Measurements from ENCODE around the gene EIF4B. TPM values are rescaled to one million over a fixed set of nuclear protein-coding genes. Genes with fewer than 3 reads are reported as not detected.

EIF4B gene
- polyA plus RNA-seq, 1 donor (not counting 4 experiments of a cell fraction or from before 2014, with no cell fraction given), result 422 TPM

- H3K27ac ChIP-seq (ENCODE audit: control insufficient read depth, insufficient read depth, low read length), result no peak overlapping the region
- H3K36me3 ChIP-seq (ENCODE audit: control insufficient read depth in 2 of 2, extremely low read depth in 1 of 2, insufficient read depth in 2 of 2, low read length in 2 of 2), result peaks cover 11 to 12% of the 10 kb centered on the region in 2 experiments
These were observed 54.5 kb downstream of the EIF4B start for GRCh38 chr12:53060721-53061276.

DNA sequence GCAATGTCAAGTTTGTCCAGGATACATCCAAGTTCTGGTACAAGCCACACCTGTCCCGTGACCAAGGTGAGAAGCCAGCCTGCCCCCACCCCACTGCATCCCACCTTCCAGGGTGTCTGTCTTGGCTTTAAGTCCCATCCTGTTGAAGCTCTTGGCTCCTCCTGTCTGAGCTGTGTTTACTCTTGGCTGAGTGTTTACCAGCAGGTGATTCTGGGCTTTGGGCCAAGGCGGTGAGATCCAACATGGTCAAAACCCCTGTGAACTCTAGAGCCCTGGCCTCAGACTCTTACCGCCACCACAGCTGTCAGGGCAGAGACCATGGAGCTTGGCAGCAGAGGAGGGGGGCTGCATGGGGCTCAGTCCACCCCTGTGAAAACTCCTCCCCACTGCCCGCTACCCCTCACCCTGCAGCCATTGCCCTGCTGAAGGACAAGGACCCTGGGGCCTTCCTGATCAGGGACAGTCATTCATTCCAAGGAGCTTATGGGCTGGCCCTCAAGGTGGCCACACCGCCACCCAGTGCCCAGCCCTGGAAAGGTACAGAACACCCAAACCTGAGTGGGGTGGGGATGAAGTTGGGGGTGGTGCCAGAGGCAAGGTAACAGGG, 55.3 kb downstream of the EIF4B start:
- Histone ChIP-seq H3K36me3 (ENCODE audit: control insufficient read depth in 2 of 2, extremely low read depth in 1 of 2, insufficient read depth in 2 of 2, low read length in 2 of 2) (peaks cover 16% of the 10 kb centered on the region in 2 experiments), H3K9ac (ENCODE audit: control insufficient read depth, extremely low read depth, insufficient read depth, low read length) (no peak overlapping the region), H3K4me1 (ENCODE audit: control insufficient read depth, extremely low read depth, insufficient read depth, low read length) (peaks cover 6% of the 10 kb centered on the region), H3K4me2 (ENCODE audit: control insufficient read depth, extremely low read depth, insufficient read depth, low read depth, low read length) (no peak overlapping the region), H3K4me3 (ENCODE audit: control insufficient read depth in 2 of 3, extremely low read depth in 1 of 3, insufficient read depth in 2 of 3, low read depth in 1 of 3, low read length in 3 of 3) (no peak overlapping the region), H3K27ac (ENCODE audit: control insufficient read depth, insufficient read depth, low read length) (no peak overlapping the region), H2AFZ (ENCODE audit: control insufficient read depth, low read length) (no peak overlapping the region), H3K79me2 (ENCODE audit: control insufficient read depth, insufficient read depth, low read length) (no peaks in the 10 kb centered on the region), H3K9me3 (ENCODE audit: control insufficient read depth, low read depth, low read length) (no peaks in the 10 kb centered on the region), H4K20me1 (ENCODE audit: control insufficient read depth, extremely low read depth, insufficient read depth, low read length) (peaks cover 5% of the 10 kb centered on the region), H3K9me1 (ENCODE audit: control insufficient read depth, extremely low read depth, insufficient read depth, low read length) (no peaks in the 10 kb centered on the region), H3K27me3 (ENCODE audit: control insufficient read depth, extremely low read depth, insufficient read depth, low read length) (no peaks in the 10 kb centered on the region)
- dilution Hi-C loops (cut with MboI; ENCODE audit: extremely low pct_ligation_motif_present, low sequenced_read_pairs), result no loop called here
- DNase-seq (ENCODE audit: low read depth, low spot score) (no peak), FAIRE-seq (no peak)
- TF ChIP-seq, protein P1, sequence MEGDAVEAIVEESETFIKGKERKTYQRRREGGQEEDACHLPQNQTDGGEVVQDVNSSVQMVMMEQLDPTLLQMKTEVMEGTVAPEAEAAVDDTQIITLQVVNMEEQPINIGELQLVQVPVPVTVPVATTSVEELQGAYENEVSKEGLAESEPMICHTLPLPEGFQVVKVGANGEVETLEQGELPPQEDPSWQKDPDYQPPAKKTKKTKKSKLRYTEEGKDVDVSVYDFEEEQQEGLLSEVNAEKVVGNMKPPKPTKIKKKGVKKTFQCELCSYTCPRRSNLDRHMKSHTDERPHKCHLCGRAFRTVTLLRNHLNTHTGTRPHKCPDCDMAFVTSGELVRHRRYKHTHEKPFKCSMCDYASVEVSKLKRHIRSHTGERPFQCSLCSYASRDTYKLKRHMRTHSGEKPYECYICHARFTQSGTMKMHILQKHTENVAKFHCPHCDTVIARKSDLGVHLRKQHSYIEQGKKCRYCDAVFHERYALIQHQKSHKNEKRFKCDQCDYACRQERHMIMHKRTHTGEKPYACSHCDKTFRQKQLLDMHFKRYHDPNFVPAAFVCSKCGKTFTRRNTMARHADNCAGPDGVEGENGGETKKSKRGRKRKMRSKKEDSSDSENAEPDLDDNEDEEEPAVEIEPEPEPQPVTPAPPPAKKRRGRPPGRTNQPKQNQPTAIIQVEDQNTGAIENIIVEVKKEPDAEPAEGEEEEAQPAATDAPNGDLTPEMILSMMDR (optimal IDR thresholded peaks at IDR 0.05 in 1 of 3, IDR thresholded peaks at IDR 0.05 in 1 of 3, conservative IDR thresholded peaks at IDR 0.05 in 1 of 3; ENCODE audit: extremely low read depth in 1 of 3, insufficient read depth in 2 of 3, low read length in 3 of 3), result peak in 2 of 3 experiments; percentile 39
- TF ChIP-seq EZH2 (IDR thresholded peaks at IDR 0.05; ENCODE audit: low read length), result no peak

More at GRCh38 chr12:53060721-53061276, 54.5 kb downstream of the EIF4B start:
- DNase-seq (ENCODE audit: low read depth, low spot score) (no peak), FAIRE-seq (no peak)
- Histone ChIP-seq H3K4me3 (ENCODE audit: control insufficient read depth in 2 of 3, extremely low read depth in 1 of 3, insufficient read depth in 2 of 3, low read depth in 1 of 3, low read length in 3 of 3) (no peak overlapping the region), H3K27me3 (ENCODE audit: control insufficient read depth, extremely low read depth, insufficient read depth, low read length) (no peaks in the 10 kb centered on the region), H4K20me1 (ENCODE audit: control insufficient read depth, extremely low read depth, insufficient read depth, low read length) (peaks cover 4% of the 10 kb centered on the region), H3K9me3 (ENCODE audit: control insufficient read depth, low read depth, low read length) (no peaks in the 10 kb centered on the region), H3K9me1 (ENCODE audit: control insufficient read depth, extremely low read depth, insufficient read depth, low read length) (no peaks in the 10 kb centered on the region), H2AFZ (ENCODE audit: control insufficient read depth, low read length) (no peak overlapping the region), H3K9ac (ENCODE audit: control insufficient read depth, extremely low read depth, insufficient read depth, low read length) (no peak overlapping the region), H3K4me2 (ENCODE audit: control insufficient read depth, extremely low read depth, insufficient read depth, low read depth, low read length) (no peak overlapping the region), H3K4me1 (ENCODE audit: control insufficient read depth, extremely low read depth, insufficient read depth, low read length) (no peaks in the 10 kb centered on the region), H3K79me2 (ENCODE audit: control insufficient read depth, insufficient read depth, low read length) (no peaks in the 10 kb centered on the region)
- dilution Hi-C loops (cut with MboI; ENCODE audit: extremely low pct_ligation_motif_present, low sequenced_read_pairs), result no loop called here
- TF ChIP-seq, protein P1 (optimal IDR thresholded peaks at IDR 0.05 in 1 of 3, IDR thresholded peaks at IDR 0.05 in 1 of 3, conservative IDR thresholded peaks at IDR 0.05 in 1 of 3; ENCODE audit: extremely low read depth in 1 of 3, insufficient read depth in 2 of 3, low read length in 3 of 3), result no peak
- TF ChIP-seq EZH2 (IDR thresholded peaks at IDR 0.05; ENCODE audit: low read length), result no peak
